K562 (cell line): ENCODE measurements around the gene MIB2. TPM values are rescaled to one million over a fixed set of nuclear protein-coding genes. Genes with fewer than 3 reads are reported as not detected.

Source experiments
- BRF2 ChIP-seq: IDR thresholded peaks from 3 replicates; pipeline ENCODE4 v1.6.1; 2011; ENCODE audit warnings: borderline replicate concordance, mild to moderate bottlenecking; ENCODE audit not compliant: insufficient read length, insufficient read depth
- CCAR2 ChIP-seq: fragments of 200-400 bp; formaldehyde crosslinking; IDR thresholded peaks from 2 replicates; pipeline ENCODE4 v1.6.1; 2017; ENCODE audit warnings: mild to moderate bottlenecking, low read depth, low read length
- CREB3 ChIP-seq: fragments of 450-650 bp; conservative IDR thresholded peaks from 2 replicates; pipeline ENCODE4 v1.6.1; 2016; ENCODE audit warnings: missing genetic modification characterization, low read depth, mild to moderate bottlenecking, missing compliant biosample characterization, moderate library complexity
- HMG20A ChIP-seq: fragments of 450-650 bp; formaldehyde crosslinking; conservative IDR thresholded peaks from 2 replicates; pipeline ENCODE4 v1.4.0; 2020; ENCODE audit warnings: mild to moderate bottlenecking, mixed read lengths
- KAT2B ChIP-seq: IDR thresholded peaks from one replicate; pipeline ENCODE4 v1.6.1; 2012; ENCODE audit warnings: low read depth, mild to moderate bottlenecking, control low read depth, inconsistent platforms, low read length, moderate library complexity
- KLF1 ChIP-seq: fragments of 450-650 bp; IDR thresholded peaks from 2 replicates; pipeline ENCODE4 v1.6.1; 2016; ENCODE audit warnings: missing genetic modification characterization, missing compliant biosample characterization
- KLF16 ChIP-seq: IDR thresholded peaks from 2 replicates; pipeline ENCODE4 v1.6.1; 2016; ENCODE audit warnings: antibody characterized with exemption
- L3MBTL2 ChIP-seq: fragments of 450-650 bp; IDR thresholded peaks from 2 replicates; pipeline ENCODE4 v1.6.1; 2016; ENCODE audit warnings: mild to moderate bottlenecking, moderate library complexity
- LCOR ChIP-seq: sonication (generic); formaldehyde crosslinking; IDR thresholded peaks from 2 replicates; pipeline ENCODE4 v1.8.0; 2022; ENCODE audit warnings: mild to moderate bottlenecking, missing genetic modification reagents
- MCM2 ChIP-seq: fragments of 450-650 bp; IDR thresholded peaks from 2 replicates; pipeline ENCODE4 v1.6.1; 2017; ENCODE audit warnings: low read depth, mild to moderate bottlenecking
- NEUROD1 ChIP-seq: fragments of 150-350 bp; IDR thresholded peaks from 2 replicates; pipeline ENCODE4 v1.6.1; 2014; ENCODE audit warnings: borderline replicate concordance, low read length, low read depth; ENCODE audit not compliant: partially characterized antibody
- POLR2H ChIP-seq: IDR thresholded peaks from 2 replicates; pipeline ENCODE4 v1.6.1; 2016; ENCODE audit warnings: missing genetic modification characterization, low read depth, mild to moderate bottlenecking, control low read depth, missing compliant biosample characterization, moderate library complexity
- RHOXF2B ChIP-seq: fragments of 250-450 bp; sonication (Bioruptor Pico); conservative IDR thresholded peaks from 2 replicates; pipeline ENCODE4 v1.5.1; 2021
- TBL1XR1 ChIP-seq, 2 experiments: IDR thresholded peaks; 2 replicates each; pipeline ENCODE4 v1.6.1; 2012; ENCODE audit warnings: improper control_type of control experiment in 2 of 2, low read length in 2 of 2, mild to moderate bottlenecking in 1 of 2
- TCF3 ChIP-seq: sonication (generic); formaldehyde crosslinking; IDR thresholded peaks from 2 replicates; pipeline ENCODE4 v1.4.0; 2020; ENCODE audit warnings: mild to moderate bottlenecking, missing genetic modification reagents
- TCFL5 ChIP-seq: fragments of 250-450 bp; sonication (Bioruptor Pico); conservative IDR thresholded peaks from 2 replicates; pipeline ENCODE4 v1.6.1; 2021; ENCODE audit warnings: mild to moderate bottlenecking, moderate library complexity, matching md5 sums
- TSHZ1 ChIP-seq: fragments of 250-450 bp; sonication (Bioruptor Pico); IDR thresholded peaks from 2 replicates; pipeline ENCODE4 v1.4.0; 2020; ENCODE audit warnings: mild to moderate bottlenecking, moderate library complexity
- ZBTB34 ChIP-seq: fragments of 250-450 bp; sonication (Bioruptor Pico); IDR thresholded peaks from 2 replicates; pipeline ENCODE4 v1.8.0; 2021; ENCODE audit warnings: mild to moderate bottlenecking, moderate library complexity
- ZFP30 ChIP-seq: fragments of 250-450 bp; sonication (Bioruptor Pico); IDR thresholded peaks from 2 replicates; pipeline ENCODE4 v1.8.0; 2022; ENCODE audit warnings: moderate library complexity, mild to moderate bottlenecking, inconsistent platforms, borderline replicate concordance
- ZFX ChIP-seq: sonication (generic); formaldehyde crosslinking; IDR thresholded peaks from 2 replicates; pipeline ENCODE4 v1.8.0; 2022; ENCODE audit warnings: mild to moderate bottlenecking, missing genetic modification reagents, moderate library complexity
- ZNF212 ChIP-seq: fragments of 450-650 bp; formaldehyde crosslinking; IDR thresholded peaks from 2 replicates; pipeline ENCODE4 v1.4.0; 2020; ENCODE audit warnings: mild to moderate bottlenecking
- ZNF778 ChIP-seq: fragments of 450-650 bp; formaldehyde crosslinking; IDR thresholded peaks from 2 replicates; pipeline ENCODE4 v1.4.0; 2020; ENCODE audit warnings: mild to moderate bottlenecking, moderate library complexity
- polyA plus RNA-seq, 8 experiments: library from polyadenylated mRNA; depleted of rRNA in 4 of 8; stranded (reverse) in 5 of 8; unstranded in 3 of 8; fragments of >200 nt; fragmentation: Nextera tagmentation in 2 of 8; fragmentation: Illumina TruSeq in 1 of 8; extraction: Ambion mirVana in 2 of 8; extraction: Trizol in 1 of 8; gene quantifications; 2 replicates each; pipeline versions ENCODE4 v1.2.1 to v1.2.3, GENCODE V29; 2011 to 2014; ENCODE audit warnings: inconsistent platforms in 1 of 8, missing spikeins in 1 of 8
- total RNA-seq, 7 experiments: library from RNA; depleted of rRNA in 6 of 7; stranded (reverse); fragments of >200 nt in 6 of 7; fragmentation: Illumina TruSeq in 2 of 7; extraction: Trizol in 2 of 7; gene quantifications; 2 replicates each; pipeline versions ENCODE4 v1.2.1 to v1.2.3, GENCODE V29; 2011 to 2021; ENCODE audit warnings: low replicate concordance in 1 of 7

Gene MIB2
- total and polyA plus RNA-seq, 9 of the 15 experiments (the other 6 are each of a cell fraction or from before 2014, with no cell fraction given) = 0.04 to 17.0 (median 4.9) TPM; not detected in 1

GRCh38 chr1:1597275-1597930 is 17.9 kb upstream of the MIB2 start (continued):
- no peak for TF ChIP-seq LCOR (CRISPR knock-in tag)
- no peak for TF ChIP-seq POLR2H (tag)
- TF ChIP-seq ZNF212 (CRISPR knock-in tag) = no peak
- no peak for TF ChIP-seq TCFL5 (CRISPR knock-in tag)
- TF ChIP-seq BRF2 = no peak
- no peak for TF ChIP-seq MCM2
- TF ChIP-seq HMG20A (CRISPR knock-in tag) = no peak
- TF ChIP-seq RHOXF2B (CRISPR knock-in tag) = no peak
- TF ChIP-seq ZNF778 (CRISPR knock-in tag) = no peak
- no peak for TF ChIP-seq ZFX (CRISPR knock-in tag)
- TF ChIP-seq TCF3 (CRISPR knock-in tag) = no peak
- no peak for TF ChIP-seq ZBTB34 (CRISPR knock-in tag)
- no peak for TF ChIP-seq CREB3
- TF ChIP-seq CCAR2 = no peak
- TF ChIP-seq KLF16 = no peak
- no peak for TF ChIP-seq NEUROD1
- no peak for TF ChIP-seq TBL1XR1 (IDR thresholded peaks at IDR 0.05; ENCODE audit: low read length in 2 of 2)
- no peak for TF ChIP-seq KLF1
- TF ChIP-seq L3MBTL2 = no peak
- no peak for TF ChIP-seq ZFP30 (CRISPR knock-in tag)
- no peak for TF ChIP-seq KAT2B
- TF ChIP-seq TSHZ1 (CRISPR knock-in tag) = no peak
